Fibroblast of peridontal ligament (primary cell): ENCODE measurements around the gene RBAK.
A peak's percentile ranks its signal among the peaks of the same experiment; 100 is the strongest.
"Not testable (repeated sequence)": the region's sequence is repeated elsewhere in the genome, so short reads cannot be mapped to it uniquely, and the experiment has no call there.

Experiments
- DNase-seq: peaks from one replicate; pipeline ENCODE4 v3.0.0-alpha.2; 2010; ENCODE audit errors: extremely low read depth

RBAK gene

DNA sequence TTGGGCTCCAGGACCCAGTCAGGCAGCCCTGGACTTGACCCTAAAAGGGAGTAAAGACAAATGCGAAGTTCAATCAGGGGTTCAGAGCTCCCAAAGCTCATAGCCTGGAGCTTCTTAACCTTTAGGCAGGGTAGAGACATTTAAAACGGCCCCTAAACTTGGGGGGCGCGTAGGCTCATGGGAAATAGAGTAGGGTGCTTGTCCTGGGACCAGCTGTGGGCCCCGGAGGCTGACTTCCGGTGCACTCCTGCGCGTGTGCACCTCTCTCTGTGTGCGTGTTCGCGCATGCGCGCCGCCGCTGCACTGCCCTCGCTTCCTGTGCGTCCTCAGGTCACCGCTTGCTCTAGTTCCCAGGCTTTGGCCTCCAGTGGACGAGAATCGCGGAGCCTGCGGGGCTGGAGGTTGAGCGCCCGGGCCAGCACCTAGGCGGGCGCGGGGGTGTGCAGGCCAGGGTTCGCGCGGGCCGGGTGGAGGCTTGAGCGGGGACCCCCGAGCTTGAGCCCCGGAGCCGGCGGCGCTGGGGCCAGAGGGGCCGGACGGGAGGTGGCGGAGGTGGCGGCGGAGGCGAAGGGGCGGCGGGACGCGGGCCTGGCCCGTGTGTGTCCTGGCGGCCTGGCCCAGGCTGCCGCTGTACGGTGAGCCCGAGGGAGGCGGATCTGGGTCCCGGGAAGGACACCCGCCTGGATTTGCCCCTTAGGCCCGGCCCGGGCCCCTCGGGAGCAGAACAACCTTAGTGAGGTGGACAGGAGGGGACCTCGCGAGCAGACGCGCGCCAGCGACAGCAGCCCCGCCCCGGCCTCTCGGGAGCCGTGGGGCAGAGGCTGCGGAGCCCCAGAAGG is at the start of gene RBAK:
Gene RBAK, plus strand, starts transcription at position 303 of the 839 bp plus-strand sequence. CDS start 2,217 bp downstream, outside the sequence.
- DNase-seq = peak; percentile 93

- DNase-seq = no peak
Observed at GRCh38 chr7:4996696-4997222, 48.9 kb upstream of the RBAK start.

- DNase-seq = no peak
Observed at GRCh38 chr7:4998244-4998643, 47.4 kb upstream of the RBAK start.

DNA sequence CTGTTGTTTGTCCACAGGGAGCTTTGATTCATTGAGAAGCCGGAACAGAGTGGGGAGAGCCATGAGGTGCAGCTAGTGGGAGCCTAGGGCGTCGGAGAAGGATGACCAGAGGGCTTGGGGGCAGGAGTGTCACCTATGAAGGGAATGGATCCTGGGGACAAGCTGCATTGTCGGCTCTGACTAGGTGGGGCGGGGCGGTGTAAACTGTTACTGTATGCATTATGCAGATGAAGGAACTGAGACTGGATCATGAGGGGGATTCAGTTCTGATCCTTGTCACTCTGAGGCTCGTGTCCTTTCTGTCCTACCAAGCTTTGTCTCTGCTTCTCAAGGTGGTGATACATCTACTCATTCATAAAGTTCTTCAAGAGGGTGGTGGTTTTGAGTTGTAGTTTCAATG is 46.8 kb upstream of the RBAK start:
- DNase-seq = no peak

GRCh38 chr7:4999369-4999950 is 46.2 kb upstream of the RBAK start:
- no peak for DNase-seq

DNA sequence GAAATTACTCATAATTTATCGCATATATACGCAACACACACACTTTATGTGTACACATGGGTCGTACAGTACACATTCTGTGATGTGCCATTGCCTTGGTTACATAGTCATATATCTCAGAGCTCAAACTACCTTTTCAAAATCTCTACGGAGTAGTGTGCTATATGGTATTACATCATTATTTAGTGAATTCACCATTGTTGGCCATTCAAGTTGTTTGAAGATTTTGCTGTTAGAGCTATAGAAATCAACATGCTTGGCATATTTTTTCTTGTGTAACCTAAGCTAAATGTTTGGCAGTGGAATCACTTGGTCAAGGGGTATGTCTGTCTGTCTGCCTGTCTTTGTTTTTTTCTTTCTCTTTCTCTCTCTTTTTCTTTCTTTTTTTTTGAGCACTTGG is 44.7 kb upstream of the RBAK start:
- DNase-seq = no peak

DNA sequence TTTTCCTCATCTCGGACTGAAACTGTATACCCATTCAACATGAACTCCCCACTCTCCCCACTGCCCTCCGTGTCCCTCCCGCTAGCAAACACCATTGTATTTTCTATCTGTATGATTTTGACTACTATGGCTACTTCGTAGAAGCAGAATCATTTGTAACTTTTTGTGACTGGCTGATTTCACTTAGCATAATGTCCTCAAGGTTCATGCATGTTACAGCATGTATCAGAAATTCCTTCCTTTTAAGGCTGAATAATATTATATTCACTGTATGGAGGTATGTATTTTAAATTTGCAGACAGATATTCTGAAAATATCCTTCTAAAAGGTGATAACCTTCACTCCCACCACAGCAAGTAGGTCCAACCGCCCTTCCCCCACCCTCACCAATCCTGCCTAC is 43.7 kb upstream of the RBAK start:
- DNase-seq = no peak

DNA sequence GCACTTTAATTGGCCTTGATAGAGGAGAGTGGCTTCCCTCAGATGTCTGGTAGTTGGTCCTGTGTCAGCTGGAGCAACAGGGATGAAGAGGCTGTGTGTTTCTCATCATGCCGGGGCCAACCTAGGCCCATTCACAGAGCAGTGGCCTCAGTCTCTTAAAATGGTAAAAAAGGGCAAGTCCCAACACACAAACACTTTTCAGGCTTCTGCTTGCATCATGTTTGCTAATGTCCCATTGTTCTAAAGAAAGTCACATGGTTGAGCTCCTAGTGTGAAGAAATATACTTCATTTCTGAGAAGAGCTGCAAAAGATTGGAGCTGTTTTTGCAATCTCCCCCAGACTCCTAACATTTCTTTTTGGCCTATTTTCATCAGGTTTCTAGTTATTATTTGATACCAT is 40.6 kb upstream of the RBAK start:
- DNase-seq = no peak

DNA sequence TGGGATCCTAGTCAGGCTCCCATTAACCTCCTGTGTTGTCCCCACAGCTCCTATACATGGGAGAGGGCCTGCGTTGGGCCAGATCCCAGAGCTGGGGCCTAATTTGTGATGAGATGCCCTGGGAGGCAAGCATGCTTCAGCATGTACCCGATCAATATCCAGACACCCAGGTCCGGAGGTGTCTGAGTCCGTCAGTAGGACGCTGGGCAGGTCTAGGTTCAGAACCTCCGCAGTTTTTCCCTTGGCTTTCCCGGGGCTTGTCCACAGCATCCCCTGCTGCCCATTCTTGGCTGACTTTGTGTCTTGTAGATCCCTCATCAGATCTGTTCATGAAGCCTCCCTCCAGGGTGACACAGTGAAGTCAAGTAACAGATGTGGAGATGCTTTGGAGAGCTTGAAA is 32.7 kb upstream of the RBAK start:
- no peak for DNase-seq

GRCh38 chr7:5015936-5016335 is 29.7 kb upstream of the RBAK start:
- not testable (repeated sequence) for DNase-seq

GRCh38 chr7:5017626-5018025 is 28.0 kb upstream of the RBAK start:
- not testable (repeated sequence) for DNase-seq

- no peak for DNase-seq
Observed at GRCh38 chr7:5020098-5020497, 25.6 kb upstream of the RBAK start.

GRCh38 chr7:5020976-5021550 is 24.6 kb upstream of the RBAK start:
- not testable (repeated sequence) for DNase-seq

DNA sequence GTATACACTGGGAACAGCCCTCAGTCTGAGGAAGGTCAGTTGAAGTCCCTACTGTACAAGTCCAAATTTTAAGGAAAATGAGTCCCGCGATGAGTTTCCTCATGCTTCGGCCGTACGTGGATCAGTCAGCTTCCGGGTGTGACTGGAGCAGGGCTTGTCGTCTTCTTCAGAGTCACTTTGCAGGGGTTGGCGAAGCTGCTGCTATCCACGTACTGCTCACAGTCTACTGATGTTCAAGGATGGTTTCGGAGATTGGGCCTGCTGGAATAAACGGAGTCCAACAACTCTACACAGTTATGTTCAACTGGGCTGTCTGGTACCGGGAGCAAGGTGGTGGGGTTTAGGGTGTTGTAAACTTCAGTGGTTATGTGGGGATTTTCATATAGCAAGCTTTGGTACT is 22.0 kb upstream of the RBAK start:
- DNase-seq = not testable (repeated sequence)

- DNase-seq = peak; percentile 4
Observed at GRCh38 chr7:5027796-5028410, 17.8 kb upstream of the RBAK start.

- not testable (repeated sequence) for DNase-seq
Observed at GRCh38 chr7:5033186-5033585, 12.5 kb upstream of the RBAK start.

GRCh38 chr7:5035276-5035675 is 10.4 kb upstream of the RBAK start:
- no peak for DNase-seq

DNA sequence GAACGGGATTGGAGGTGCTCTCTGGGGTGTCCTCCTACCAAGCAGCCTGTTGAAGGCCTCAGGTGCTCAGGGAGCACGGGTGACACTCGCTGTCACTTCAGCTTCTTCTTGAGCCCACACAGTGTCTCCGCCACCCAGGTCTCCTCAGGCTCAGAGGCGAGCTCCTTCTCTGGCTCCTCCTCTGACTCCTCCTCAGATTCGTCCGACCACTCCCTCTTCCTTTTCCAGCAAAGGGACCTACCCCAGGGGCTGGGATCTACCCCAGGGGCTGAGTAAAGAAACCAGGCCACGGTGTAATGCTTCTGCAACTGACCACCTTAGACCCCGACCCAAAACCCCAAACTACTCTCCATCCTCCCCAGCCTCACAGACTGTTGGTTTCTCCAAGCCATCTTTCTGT is 9.2 kb upstream of the RBAK start:
- DNase-seq = no peak

- no peak for DNase-seq
Observed at GRCh38 chr7:5041047-5041446, 4.6 kb upstream of the RBAK start.

DNA sequence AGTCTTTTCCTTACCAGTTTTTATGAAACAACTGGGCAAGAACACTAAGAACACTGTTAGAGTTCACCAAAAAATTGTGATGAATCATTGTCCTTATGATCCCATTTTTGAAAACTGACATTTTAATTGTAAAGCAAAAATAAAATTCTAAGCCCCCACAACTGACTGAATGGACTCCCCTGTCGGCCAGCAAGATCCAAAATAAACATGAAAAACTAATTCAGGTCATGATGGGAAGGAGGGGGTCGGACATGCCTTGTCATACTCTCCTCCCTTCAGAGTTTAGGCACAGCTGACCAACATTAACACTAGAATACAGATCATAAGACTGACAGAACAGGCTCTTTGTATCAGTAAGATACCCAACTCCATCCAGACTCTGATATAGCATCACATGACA is 2.0 kb upstream of the RBAK start:
- DNase-seq = no peak

- DNase-seq = peak; percentile 2
Observed at GRCh38 chr7:5046397-5046732, 705 bp downstream of the RBAK start.

- DNase-seq = not testable (repeated sequence)
Observed at GRCh38 chr7:5047127-5047526, 1.5 kb downstream of the RBAK start.
